GM12891 (cell line): ENCODE results near the gene CHCT1.

Experiments used
- PAX5 ChIP-seq: IDR thresholded peaks from 2 replicates; pipeline ENCODE4 v1.6.1; 2011; ENCODE audit warnings: low read length, moderate library complexity, mild to moderate bottlenecking; ENCODE audit not compliant: insufficient read depth, severe bottlenecking
- POLR2A ChIP-seq: IDR thresholded peaks from 2 replicates; pipeline ENCODE4 v1.6.1; 2011; ENCODE audit warnings: low read depth, low read length, control low read depth
- POLR2AphosphoS5 ChIP-seq: IDR thresholded peaks from 2 replicates; pipeline ENCODE4 v1.6.1; 2011; ENCODE audit warnings: low read depth, low read length, control low read depth
- TAF1 ChIP-seq: IDR thresholded peaks from 2 replicates; pipeline ENCODE4 v1.6.1; 2011; ENCODE audit warnings: low read depth, low read length, control low read depth

- TF ChIP-seq POLR2AphosphoS5 (no peak), PAX5 (no peak), POLR2A (no peak), TAF1 (no peak)
Measured at GRCh38 chr17:60457148-60457547, 34.9 kb downstream of the CHCT1 start.
